SK-N-SH treated with all-trans-retinoic acid at 6 μM for 48 hours (cell line): ENCODE results near the gene SLC35B2.

Source experiments
- ATAC-seq: fragments of 200-7000 bp; cut with Tn5 transposase; 3 replicates; pipeline ENCODE4 v1.9.1; 2020; ENCODE audit warnings: mild to moderate bottlenecking, moderate library complexity
- ARNTL ChIP-seq: fragments of 450-650 bp; formaldehyde crosslinking; IDR thresholded peaks from 2 replicates; pipeline ENCODE4 v1.5.0; 2020; ENCODE audit warnings: low read depth, mild to moderate bottlenecking, moderate library complexity, borderline replicate concordance
- BACH2 ChIP-seq: fragments of 250-450 bp; sonication (Bioruptor Pico); IDR thresholded peaks from 2 replicates; pipeline ENCODE4 v1.9.0; 2021; ENCODE audit warnings: mild to moderate bottlenecking, borderline replicate concordance
- CSDC2 ChIP-seq: fragments of 250-450 bp; sonication (Bioruptor Pico); IDR thresholded peaks from 2 replicates; pipeline ENCODE4 v1.5.0; 2020; ENCODE audit warnings: mild to moderate bottlenecking, moderate library complexity
- ESRRG ChIP-seq: fragments of 250-450 bp; sonication (Bioruptor Pico); IDR thresholded peaks from 2 replicates; pipeline ENCODE4 v1.6.1; 2021; ENCODE audit warnings: mild to moderate bottlenecking
- GLIS3 ChIP-seq: fragments of 250-450 bp; sonication (Bioruptor Pico); IDR thresholded peaks from 2 replicates; pipeline ENCODE4 v1.5.0; 2020; ENCODE audit warnings: mild to moderate bottlenecking, moderate library complexity
- ISL1 ChIP-seq: fragments of 250-450 bp; sonication (Bioruptor Pico); IDR thresholded peaks from 2 replicates; pipeline ENCODE4 v2.1.2; 2022; ENCODE audit warnings: mild to moderate bottlenecking, moderate library complexity
- OSR1 ChIP-seq: fragments of 250-450 bp; sonication (Bioruptor Pico); IDR thresholded peaks from 2 replicates; pipeline ENCODE4 v1.8.0; 2022; ENCODE audit warnings: moderate library complexity, mild to moderate bottlenecking, inconsistent platforms
- RARB ChIP-seq: fragments of 250-450 bp; sonication (Bioruptor Pico); IDR thresholded peaks from 2 replicates; pipeline ENCODE4 v1.8.0; 2021; ENCODE audit warnings: mild to moderate bottlenecking, moderate library complexity
- SNAI2 ChIP-seq: fragments of 250-450 bp; sonication (Bioruptor Pico); IDR thresholded peaks from 2 replicates; pipeline ENCODE4 v1.5.0; 2020; ENCODE audit warnings: mild to moderate bottlenecking, moderate library complexity
- TOX ChIP-seq: fragments of 250-450 bp; sonication (Bioruptor Pico); IDR thresholded peaks from 2 replicates; pipeline ENCODE4 v1.8.0; 2021; ENCODE audit warnings: mild to moderate bottlenecking, moderate library complexity, borderline replicate concordance
- ZC3H10 ChIP-seq: fragments of 250-450 bp; sonication (Bioruptor Pico); IDR thresholded peaks from 2 replicates; pipeline ENCODE4 v1.5.1; 2021; ENCODE audit warnings: mild to moderate bottlenecking, moderate library complexity
- ZFP3 ChIP-seq: fragments of 250-450 bp; sonication (Bioruptor Pico); IDR thresholded peaks from 2 replicates; pipeline ENCODE4 v1.5.0; 2020; ENCODE audit warnings: mild to moderate bottlenecking, moderate library complexity
- ZNF565 ChIP-seq: fragments of 450-650 bp; formaldehyde crosslinking; conservative IDR thresholded peaks from 2 replicates; pipeline ENCODE4 v1.5.0; 2020; ENCODE audit warnings: low read depth, mild to moderate bottlenecking, moderate library complexity
- ZNF70 ChIP-seq: fragments of 450-650 bp; formaldehyde crosslinking; IDR thresholded peaks from 2 replicates; pipeline ENCODE4 v1.5.0; 2020; ENCODE audit warnings: mild to moderate bottlenecking, moderate library complexity
- ZNF8 ChIP-seq: fragments of 450-650 bp; formaldehyde crosslinking; IDR thresholded peaks from 2 replicates; pipeline ENCODE4 v1.5.0; 2020; ENCODE audit warnings: mild to moderate bottlenecking, moderate library complexity
- TF ChIP-seq, protein P1 (sequence below): fragments of 250-450 bp; sonication (Bioruptor Pico); IDR thresholded peaks from 2 replicates; pipeline ENCODE4 v1.8.0; 2020; ENCODE audit warnings: mild to moderate bottlenecking, moderate library complexity, borderline replicate concordance
- TF ChIP-seq, protein P2 (sequence below): fragments of 250-450 bp; sonication (Bioruptor Pico); IDR thresholded peaks from 2 replicates; pipeline ENCODE4 v1.8.0; 2021; ENCODE audit warnings: low read depth, mild to moderate bottlenecking, moderate library complexity, borderline replicate concordance
- TF ChIP-seq, protein P3 (sequence below): fragments of 250-450 bp; sonication (Bioruptor Pico); IDR thresholded peaks from 2 replicates; pipeline ENCODE4 v1.5.0; 2020; ENCODE audit warnings: mild to moderate bottlenecking, moderate library complexity
- TF ChIP-seq, protein P4 (sequence below): fragments of 250-450 bp; sonication (Bioruptor Pico); IDR thresholded peaks from 2 replicates; pipeline ENCODE4 v1.5.1; 2021; ENCODE audit warnings: mild to moderate bottlenecking, moderate library complexity

Gene SLC35B2

DNA sequence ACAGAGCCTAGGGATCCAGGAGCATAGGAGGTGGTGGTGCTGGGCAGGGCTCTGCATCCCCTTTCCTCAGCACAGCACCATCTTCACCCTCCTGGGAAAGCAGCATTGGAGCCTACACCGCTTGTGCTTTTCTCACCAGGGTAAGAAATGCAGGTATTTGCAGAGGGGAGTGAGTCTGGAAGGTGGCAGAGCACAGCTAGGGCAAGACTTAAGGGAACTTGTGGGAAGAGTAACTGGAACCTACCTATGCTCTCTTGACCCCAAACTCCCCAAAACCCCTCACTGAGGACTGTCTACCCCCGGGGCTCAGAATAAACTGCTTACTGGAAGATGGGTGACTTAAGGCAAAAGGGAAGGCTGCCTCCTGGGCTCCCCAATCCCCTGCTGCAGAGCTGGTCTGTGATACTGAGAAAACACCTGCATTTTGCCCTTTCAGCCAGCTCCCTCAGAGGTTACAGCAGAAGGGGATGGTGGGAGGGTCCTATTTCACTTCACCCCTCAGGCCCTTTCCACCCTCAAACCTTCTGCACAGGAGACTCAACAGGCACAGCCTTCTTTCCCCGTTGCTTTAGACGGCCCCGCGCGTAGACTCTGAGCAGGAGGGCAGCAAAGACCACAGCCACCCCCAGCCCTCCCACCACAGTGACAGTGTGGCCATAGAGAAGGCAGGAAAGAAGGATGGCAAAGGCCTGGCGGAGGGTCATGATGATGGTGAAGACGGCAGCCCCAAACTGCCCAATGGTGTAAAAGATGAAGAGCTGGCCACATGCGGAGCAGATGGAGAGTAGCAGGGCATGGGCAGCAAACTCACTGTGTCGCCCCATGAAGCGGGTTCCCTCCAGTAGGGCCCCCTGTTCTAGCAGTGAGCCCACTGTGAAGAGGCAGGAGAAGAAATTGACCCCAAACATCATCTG lies 2.9 kb downstream of the SLC35B2 start:
- ATAC-seq = peak; percentile 0; the same call in 2 of the 3 replicates
- no peak for TF ChIP-seq SNAI2 (CRISPR knock-in tag)
- no peak for TF ChIP-seq ISL1
- no peak for TF ChIP-seq ZNF70 (CRISPR knock-in tag)
- no peak for TF ChIP-seq ARNTL
- TF ChIP-seq ZNF565 (CRISPR knock-in tag) = no peak
- no peak for TF ChIP-seq CSDC2 (CRISPR knock-in tag)
- TF ChIP-seq, protein P1, sequence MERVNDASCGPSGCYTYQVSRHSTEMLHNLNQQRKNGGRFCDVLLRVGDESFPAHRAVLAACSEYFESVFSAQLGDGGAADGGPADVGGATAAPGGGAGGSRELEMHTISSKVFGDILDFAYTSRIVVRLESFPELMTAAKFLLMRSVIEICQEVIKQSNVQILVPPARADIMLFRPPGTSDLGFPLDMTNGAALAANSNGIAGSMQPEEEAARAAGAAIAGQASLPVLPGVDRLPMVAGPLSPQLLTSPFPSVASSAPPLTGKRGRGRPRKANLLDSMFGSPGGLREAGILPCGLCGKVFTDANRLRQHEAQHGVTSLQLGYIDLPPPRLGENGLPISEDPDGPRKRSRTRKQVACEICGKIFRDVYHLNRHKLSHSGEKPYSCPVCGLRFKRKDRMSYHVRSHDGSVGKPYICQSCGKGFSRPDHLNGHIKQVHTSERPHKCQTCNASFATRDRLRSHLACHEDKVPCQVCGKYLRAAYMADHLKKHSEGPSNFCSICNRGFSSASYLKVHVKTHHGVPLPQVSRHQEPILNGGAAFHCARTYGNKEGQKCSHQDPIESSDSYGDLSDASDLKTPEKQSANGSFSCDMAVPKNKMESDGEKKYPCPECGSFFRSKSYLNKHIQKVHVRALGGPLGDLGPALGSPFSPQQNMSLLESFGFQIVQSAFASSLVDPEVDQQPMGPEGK = no peak
- TF ChIP-seq ZNF8 = no peak
- TF ChIP-seq GLIS3 = no peak
- TF ChIP-seq OSR1 (CRISPR knock-in tag) = no peak

DNA sequence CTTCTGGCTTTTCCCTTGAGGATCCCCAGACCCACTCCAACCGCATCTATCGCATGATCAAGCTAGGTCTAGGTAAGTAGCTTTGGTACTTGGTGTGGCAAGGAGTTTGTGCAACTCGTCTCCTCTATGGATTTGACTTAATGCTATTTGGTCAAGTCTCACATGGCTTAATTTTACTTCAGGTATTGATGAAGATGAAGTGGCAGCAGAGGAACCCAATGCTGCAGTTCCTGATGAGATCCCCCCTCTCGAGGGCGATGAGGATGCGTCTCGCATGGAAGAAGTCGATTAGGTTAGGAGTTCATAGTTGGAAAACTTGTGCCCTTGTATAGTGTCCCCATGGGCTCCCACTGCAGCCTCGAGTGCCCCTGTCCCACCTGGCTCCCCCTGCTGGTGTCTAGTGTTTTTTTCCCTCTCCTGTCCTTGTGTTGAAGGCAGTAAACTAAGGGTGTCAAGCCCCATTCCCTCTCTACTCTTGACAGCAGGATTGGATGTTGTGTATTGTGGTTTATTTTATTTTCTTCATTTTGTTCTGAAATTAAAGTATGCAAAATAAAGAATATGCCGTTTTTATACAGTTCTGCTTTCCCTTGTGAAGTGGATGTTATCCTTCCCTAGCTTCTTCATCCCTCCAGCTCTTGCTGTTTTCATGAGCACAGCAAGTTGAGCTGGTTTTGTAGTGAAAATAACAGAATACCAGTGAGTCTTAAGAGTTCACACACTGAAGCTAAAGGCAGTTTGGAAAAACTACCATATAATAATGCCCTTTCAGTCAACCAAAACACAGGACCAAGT lies 3.8 kb downstream of the SLC35B2 start:
- TF ChIP-seq TOX (CRISPR knock-in tag) = no peak
- TF ChIP-seq, protein P2, sequence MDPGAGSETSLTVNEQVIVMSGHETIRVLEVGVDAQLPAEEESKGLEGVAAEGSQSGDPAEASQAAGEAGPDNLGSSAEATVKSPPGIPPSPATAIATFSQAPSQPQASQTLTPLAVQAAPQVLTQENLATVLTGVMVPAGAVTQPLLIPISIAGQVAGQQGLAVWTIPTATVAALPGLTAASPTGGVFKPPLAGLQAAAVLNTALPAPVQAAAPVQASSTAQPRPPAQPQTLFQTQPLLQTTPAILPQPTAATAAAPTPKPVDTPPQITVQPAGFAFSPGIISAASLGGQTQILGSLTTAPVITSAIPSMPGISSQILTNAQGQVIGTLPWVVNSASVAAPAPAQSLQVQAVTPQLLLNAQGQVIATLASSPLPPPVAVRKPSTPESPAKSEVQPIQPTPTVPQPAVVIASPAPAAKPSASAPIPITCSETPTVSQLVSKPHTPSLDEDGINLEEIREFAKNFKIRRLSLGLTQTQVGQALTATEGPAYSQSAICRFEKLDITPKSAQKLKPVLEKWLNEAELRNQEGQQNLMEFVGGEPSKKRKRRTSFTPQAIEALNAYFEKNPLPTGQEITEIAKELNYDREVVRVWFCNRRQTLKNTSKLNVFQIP (CRISPR knock-in tag) = no peak
- TF ChIP-seq, protein P3, sequence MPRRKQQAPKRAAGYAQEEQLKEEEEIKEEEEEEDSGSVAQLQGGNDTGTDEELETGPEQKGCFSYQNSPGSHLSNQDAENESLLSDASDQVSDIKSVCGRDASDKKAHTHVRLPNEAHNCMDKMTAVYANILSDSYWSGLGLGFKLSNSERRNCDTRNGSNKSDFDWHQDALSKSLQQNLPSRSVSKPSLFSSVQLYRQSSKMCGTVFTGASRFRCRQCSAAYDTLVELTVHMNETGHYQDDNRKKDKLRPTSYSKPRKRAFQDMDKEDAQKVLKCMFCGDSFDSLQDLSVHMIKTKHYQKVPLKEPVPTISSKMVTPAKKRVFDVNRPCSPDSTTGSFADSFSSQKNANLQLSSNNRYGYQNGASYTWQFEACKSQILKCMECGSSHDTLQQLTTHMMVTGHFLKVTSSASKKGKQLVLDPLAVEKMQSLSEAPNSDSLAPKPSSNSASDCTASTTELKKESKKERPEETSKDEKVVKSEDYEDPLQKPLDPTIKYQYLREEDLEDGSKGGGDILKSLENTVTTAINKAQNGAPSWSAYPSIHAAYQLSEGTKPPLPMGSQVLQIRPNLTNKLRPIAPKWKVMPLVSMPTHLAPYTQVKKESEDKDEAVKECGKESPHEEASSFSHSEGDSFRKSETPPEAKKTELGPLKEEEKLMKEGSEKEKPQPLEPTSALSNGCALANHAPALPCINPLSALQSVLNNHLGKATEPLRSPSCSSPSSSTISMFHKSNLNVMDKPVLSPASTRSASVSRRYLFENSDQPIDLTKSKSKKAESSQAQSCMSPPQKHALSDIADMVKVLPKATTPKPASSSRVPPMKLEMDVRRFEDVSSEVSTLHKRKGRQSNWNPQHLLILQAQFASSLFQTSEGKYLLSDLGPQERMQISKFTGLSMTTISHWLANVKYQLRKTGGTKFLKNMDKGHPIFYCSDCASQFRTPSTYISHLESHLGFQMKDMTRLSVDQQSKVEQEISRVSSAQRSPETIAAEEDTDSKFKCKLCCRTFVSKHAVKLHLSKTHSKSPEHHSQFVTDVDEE (CRISPR knock-in tag) = no peak
- no peak for TF ChIP-seq ISL1
- TF ChIP-seq, protein P4, sequence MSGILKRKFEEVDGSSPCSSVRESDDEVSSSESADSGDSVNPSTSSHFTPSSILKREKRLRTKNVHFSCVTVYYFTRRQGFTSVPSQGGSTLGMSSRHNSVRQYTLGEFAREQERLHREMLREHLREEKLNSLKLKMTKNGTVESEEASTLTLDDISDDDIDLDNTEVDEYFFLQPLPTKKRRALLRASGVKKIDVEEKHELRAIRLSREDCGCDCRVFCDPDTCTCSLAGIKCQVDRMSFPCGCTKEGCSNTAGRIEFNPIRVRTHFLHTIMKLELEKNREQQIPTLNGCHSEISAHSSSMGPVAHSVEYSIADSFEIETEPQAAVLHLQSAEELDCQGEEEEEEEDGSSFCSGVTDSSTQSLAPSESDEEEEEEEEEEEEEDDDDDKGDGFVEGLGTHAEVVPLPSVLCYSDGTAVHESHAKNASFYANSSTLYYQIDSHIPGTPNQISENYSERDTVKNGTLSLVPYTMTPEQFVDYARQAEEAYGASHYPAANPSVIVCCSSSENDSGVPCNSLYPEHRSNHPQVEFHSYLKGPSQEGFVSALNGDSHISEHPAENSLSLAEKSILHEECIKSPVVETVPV (CRISPR knock-in tag) = no peak
- TF ChIP-seq ARNTL = no peak
- TF ChIP-seq CSDC2 (CRISPR knock-in tag) = no peak
- TF ChIP-seq ZNF70 (CRISPR knock-in tag) = no peak
- no peak for TF ChIP-seq ESRRG (CRISPR knock-in tag)
- TF ChIP-seq ZNF565 (CRISPR knock-in tag) = no peak
- no peak for TF ChIP-seq RARB (CRISPR knock-in tag)
- TF ChIP-seq GLIS3 = no peak
- TF ChIP-seq ZC3H10 = no peak
- no peak for TF ChIP-seq BACH2 (CRISPR knock-in tag)
- ATAC-seq = peak; percentile 9; the same call in 2 of the 3 replicates

DNA sequence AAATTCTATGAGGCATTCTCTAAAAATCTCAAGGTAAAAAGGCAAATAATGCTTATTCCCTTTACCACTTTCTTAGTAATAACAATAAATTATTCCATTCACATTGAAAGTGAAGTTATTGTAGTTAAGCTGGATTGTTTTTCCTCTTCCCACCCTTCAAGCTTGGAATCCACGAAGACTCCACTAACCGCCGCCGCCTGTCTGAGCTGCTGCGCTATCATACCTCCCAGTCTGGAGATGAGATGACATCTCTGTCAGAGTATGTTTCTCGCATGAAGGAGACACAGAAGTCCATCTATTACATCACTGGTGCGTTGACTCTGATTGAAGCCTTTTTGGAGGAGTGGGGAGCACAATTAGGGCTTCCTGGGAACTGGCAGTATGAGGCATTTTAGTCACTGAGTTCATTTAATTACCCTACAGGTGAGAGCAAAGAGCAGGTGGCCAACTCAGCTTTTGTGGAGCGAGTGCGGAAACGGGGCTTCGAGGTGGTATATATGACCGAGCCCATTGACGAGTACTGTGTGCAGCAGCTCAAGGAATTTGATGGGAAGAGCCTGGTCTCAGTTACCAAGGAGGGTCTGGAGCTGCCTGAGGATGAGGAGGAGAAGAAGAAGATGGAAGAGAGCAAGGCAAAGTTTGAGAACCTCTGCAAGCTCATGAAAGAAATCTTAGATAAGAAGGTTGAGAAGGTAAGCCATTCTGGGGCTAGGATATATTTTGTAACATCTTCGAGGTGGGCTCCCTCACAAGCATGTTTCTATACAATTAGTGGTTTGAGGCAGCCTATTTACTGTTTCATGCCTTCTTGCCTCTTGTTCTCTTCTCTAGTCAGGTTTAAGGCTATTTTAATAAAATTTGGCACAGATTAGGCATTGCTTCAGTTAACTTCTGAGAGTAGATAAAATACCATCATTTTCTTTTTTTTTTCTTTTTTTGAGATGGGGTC lies 5.5 kb downstream of the SLC35B2 start:
- ATAC-seq = no peak
- no peak for TF ChIP-seq RARB (CRISPR knock-in tag)
- TF ChIP-seq, protein P2 (CRISPR knock-in tag) = no peak
- TF ChIP-seq TOX (CRISPR knock-in tag) = no peak
- TF ChIP-seq, protein P3 (CRISPR knock-in tag) = no peak
- no peak for TF ChIP-seq BACH2 (CRISPR knock-in tag)
- no peak for TF ChIP-seq ARNTL
- TF ChIP-seq ISL1 = no peak
- TF ChIP-seq ESRRG (CRISPR knock-in tag) = no peak
- TF ChIP-seq ZFP3 (CRISPR knock-in tag) = no peak
